HL-60/S4 treated with retinoic acid at 250 ng/mL for 4 days and 3 days (cell line): Measurements from ENCODE around the gene INVS.
"Not testable (repeated sequence)": the region's sequence is repeated elsewhere in the genome, so short reads cannot be mapped to it uniquely, and the experiment has no call there.

ENCODE experiments used
- in situ Hi-C: fragments of 300-500 bp; cut with MboI; formaldehyde crosslinking; loops from 2 replicates; pipeline ENCODE4 v1.7.0; 2022; ENCODE audit warnings: low sequenced_read_pairs

INVS gene, protein sequence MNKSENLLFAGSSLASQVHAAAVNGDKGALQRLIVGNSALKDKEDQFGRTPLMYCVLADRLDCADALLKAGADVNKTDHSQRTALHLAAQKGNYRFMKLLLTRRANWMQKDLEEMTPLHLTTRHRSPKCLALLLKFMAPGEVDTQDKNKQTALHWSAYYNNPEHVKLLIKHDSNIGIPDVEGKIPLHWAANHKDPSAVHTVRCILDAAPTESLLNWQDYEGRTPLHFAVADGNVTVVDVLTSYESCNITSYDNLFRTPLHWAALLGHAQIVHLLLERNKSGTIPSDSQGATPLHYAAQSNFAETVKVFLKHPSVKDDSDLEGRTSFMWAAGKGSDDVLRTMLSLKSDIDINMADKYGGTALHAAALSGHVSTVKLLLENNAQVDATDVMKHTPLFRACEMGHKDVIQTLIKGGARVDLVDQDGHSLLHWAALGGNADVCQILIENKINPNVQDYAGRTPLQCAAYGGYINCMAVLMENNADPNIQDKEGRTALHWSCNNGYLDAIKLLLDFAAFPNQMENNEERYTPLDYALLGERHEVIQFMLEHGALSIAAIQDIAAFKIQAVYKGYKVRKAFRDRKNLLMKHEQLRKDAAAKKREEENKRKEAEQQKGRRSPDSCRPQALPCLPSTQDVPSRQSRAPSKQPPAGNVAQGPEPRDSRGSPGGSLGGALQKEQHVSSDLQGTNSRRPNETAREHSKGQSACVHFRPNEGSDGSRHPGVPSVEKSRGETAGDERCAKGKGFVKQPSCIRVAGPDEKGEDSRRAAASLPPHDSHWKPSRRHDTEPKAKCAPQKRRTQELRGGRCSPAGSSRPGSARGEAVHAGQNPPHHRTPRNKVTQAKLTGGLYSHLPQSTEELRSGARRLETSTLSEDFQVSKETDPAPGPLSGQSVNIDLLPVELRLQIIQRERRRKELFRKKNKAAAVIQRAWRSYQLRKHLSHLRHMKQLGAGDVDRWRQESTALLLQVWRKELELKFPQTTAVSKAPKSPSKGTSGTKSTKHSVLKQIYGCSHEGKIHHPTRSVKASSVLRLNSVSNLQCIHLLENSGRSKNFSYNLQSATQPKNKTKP

DNA sequence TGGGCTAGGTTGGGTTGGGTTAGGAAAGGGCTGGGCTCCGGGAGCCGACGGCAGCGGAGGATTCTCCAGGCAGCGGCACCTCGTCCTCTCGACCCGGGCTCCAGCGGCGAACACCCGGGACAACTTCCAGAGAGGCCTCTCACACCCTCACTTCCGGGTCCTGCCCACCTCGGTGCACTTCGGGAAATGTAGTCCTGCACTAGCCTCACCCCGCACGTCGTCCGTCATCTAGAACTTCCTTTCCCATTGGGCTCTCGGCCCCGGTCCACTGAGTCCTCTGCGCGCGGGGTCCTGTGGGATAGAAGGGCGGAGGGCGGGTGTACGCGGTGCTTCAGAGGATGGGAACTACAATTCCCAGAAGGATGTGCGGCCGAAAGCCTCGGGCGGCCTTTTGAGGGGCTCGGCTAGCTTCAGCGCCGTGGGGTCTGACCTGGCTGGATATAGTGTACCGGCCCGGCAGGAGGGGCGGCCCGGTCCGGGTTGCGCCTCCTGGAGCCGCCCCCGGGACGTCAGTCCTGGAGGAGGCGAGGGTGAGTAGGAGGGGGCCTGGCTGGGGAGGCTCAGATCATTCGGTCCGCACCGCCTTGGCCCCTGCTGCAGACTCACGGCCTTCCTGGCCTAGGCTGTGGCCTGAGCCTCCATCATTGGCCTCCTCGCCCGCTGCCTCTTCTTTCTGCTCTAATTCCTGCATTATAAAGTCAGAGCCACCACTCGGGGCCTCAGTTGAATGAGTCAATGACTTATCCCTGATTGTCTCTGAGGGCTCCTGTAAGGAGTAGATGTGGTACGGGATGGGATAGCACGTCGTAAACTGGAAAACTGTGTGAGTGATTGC lies at the start of gene INVS, which contains the start of gene ERP44:
INVS (plus strand) TSS at position 357 of the 835 bp plus-strand sequence. CDS start 5,279 bp downstream, outside the sequence.
ERP44 (minus strand) TSS at position 114 of the 835 bp plus-strand sequence. CDS start 160 bp downstream, outside the sequence.
- in situ Hi-C loops, result no loop called here

DNA sequence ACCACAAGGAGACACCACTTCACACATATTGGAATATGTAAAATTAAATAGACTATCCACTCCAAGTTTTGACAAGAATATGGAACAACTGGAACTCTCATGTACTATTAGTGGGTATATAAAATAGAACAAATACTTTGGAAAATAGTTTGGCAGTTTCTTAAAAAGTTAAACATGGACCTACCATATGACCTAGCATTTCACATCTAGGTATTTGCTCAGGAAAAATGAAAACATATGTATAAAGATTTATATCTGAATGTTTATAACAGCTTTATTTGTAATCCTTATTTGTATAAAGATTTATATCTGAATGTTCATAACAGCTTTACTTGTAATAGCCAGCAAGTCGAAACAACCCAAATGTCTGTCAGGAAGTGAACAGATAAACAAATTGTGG lies 49.5 kb upstream of the INVS start:
- in situ Hi-C loops, result no loop called here

DNA sequence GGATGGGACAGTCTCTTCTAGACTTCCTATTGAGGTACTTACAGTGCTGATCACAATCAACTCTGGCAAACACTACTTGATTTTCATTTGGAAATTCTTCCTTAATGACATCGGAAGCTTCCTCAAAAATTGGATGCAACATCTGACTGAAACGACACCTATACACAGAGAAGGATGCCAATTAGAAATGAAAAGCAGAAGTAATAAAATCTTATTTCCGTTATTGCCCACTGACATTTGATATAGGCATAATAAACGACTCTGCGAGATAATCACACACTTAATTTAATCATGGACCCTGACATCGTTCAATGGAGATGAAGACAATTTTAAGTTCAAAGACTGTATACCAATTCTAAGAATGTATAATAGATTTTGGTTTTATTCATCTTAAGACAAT lies 46.7 kb upstream of the INVS start:
- in situ Hi-C loops, result no loop called here

DNA sequence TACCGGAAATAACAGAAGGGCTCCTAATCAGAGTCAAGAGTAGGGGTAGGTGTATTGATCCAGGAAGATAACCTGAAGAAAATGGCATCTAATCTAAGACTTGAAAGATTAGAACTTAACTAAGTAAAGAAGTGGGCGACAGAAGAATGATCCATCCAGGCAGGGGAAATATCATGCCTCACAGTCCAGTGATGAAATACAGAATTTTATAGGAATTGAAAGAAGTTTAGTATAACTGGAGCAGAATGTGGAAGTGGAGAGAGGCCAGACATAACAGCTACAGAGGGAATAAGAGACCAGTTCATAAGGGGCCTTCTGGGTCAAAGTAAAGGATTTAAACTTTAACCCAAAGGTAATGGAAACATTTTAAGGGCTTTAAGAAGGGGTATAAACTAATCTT lies 42.5 kb upstream of the INVS start:
- in situ Hi-C loops, result no loop called here

DNA sequence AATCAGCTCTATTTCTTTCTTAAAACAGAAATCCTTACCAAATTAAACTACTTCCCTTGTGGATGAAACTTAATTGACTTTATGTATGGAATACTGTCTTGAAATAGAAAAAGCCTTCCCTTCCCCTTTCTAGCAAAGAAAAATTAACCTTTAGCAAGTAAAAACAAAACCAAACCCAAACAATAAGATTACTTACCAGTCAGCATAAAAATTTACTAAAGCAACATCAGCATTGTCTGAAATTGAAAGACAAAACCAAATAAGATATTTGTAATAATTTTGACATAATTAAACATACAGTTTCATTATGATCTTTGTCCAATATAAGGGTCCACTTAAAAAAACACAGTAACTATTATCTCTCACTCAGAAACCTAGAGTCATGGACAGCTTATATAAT lies 41.4 kb upstream of the INVS start:
- in situ Hi-C loops, result no loop called here

DNA sequence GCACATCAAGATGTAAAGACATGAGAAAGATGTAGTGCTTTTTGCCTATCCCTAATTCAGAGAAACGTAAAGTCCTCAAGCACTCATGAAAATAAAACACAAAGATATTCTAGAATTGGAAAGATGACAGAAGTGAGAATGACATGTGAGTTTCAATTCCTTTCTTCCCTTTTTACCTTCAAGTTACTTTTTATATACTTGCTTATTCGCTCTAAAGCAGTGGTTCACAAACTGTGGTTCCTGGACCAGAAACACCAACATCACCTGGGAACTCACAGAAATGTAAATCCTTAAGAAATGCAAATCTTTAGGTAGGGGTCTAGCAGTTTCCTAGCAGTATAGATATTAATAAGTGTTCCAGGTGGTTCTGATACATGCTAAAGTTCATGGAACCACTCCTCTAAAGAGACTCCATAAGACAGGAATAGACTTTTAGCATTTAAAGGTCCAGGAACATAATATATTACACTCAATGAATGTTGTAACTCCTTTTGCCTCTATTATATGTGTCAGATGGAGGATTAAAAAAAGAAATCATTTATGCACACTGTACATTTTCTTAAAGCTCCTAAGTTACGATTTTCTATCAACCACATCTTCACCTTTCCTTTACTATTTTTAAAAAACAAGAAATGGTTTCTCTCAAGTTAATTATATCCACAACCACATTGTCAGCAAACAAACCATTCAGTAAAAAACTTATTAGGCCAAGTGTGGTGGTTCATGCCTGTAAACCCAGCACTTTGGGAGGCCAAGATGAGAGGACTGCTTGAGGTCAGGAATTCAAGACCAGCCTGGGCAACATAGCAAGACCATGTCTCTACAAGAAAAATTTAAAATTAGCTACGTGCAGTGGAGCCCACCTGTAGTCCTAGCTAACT lies 40.1 kb upstream of the INVS start:
- in situ Hi-C loops, result no loop called here

DNA sequence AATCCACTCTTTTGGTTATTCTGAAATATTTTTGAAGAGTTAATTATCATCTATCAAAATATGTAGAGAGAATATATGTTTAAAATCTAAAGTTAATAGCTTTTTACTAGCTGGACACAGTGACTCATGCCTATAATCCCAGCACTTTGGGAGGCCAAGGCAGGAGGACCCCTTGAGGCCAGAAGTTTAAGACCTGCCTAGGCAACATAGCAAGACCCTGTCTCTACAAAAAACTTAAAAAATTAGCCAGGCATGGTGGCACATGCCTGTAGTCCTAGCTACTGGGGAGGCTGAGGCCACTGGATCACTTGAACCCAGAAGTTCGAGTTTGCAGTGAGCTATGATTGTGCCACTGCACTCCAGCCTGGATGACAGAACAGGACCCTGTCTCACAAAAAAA lies 36.4 kb upstream of the INVS start:
- in situ Hi-C loops, result not testable (repeated sequence)

DNA sequence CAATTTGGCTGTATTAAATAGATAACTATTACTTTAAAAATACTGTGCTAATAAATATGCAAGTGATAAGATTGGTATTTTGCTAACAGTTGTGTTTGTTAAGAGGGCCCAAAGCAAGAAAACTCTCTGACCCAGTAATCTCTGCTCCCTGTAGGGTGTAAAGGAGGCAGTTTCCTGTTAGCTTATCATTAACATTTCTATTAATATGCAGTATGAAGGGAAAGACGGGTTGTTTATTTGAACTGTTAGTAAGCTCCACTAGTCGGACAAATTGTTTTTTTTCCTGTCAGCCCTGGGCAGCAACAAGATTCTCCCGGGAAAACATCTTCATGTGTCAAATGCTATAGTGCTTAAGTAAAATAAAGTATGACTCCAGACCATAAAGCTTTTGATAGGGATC lies 35.9 kb upstream of the INVS start:
- in situ Hi-C loops, result no loop called here

DNA sequence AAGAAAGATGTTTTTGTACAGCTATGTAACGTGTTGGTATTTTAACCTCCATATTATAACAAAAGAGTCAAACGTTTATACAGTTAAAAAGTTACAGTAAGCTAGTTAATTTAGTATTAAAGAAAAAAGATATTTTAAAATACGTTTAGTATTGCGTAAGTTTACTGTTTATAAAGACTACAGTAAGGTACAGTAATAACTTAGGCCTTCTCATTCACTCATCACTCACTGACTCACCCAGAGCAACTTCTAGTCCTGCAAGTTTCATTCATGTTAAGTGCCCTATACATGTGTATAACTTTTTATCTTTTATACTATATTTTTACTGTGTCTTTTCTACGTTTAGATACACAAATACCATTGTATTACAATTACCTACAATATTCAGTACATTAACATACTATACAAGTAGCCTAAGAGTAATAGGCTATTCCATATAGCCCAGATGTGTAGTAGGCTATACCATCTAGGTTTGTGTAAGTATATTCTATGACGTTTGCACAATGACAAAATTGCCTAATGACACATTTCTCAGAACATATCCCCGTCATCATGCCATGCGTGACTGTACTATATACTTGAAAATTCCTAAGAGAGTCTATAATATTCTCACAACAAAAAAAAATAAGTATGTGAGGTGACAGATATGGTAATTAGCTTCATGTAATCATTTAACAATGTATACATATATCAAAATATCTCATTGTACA lies 34.0 kb upstream of the INVS start:
- in situ Hi-C loops, result no loop called here

DNA sequence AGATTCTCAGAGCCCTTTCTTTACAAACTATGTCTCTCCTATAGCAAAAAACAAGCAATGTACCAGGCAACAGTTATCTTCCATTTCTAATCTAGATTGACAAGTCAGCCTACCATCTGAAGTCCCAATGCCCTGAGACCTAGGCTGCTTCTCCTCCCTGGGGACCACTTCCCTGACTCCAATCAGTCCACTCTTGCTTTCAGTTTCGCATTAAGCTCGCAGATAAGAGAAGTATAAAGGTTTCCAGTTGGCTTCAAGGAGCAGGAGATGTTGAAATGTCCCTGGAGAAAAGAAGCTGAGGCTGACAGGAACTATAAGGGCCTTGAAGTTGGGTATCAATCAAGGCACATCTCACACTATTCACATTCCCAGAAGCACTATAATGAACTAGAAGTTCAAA lies 32.5 kb upstream of the INVS start:
- in situ Hi-C loops, result no loop called here

DNA sequence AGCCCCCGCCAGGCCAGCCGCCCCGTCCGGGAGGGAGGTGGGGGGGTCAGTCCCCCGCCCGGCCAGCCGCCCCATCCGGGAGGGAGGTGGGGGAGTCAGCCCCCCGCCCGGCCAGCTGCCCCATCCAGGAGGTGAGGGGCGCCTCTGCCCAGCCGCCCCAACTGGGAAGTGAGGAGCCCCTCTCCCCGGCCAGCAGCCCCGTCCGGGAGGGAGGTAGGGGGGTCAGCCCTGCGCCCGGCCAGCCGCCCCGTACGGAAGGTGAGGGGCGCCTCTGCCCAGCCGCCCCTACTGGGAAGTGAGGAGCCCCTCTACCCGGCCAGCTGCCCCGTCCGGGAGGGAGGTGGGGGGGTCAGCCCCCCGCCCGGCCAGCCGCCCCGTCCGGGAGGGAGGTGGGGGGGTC lies 31.1 kb upstream of the INVS start:
- in situ Hi-C loops, result not testable (repeated sequence)

DNA sequence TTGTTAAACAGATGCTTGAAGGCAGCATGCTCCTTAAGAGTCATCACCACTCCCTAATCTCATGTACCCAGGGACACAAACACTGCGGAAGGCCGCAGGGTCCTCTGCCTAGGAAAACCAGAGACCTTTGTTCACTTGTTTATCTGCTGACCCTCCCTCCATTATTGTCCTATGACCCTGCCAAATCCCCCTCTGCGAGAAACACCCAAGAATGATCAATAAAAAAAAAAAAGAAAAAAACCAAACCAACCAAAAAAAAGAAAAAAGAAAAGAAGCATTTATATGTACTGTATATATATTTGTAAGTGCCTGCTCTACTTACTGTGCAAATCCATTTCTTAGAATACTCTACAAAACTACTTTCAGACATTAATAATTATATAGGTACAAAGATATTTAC lies 30.0 kb upstream of the INVS start:
- in situ Hi-C loops, result not testable (repeated sequence)

DNA sequence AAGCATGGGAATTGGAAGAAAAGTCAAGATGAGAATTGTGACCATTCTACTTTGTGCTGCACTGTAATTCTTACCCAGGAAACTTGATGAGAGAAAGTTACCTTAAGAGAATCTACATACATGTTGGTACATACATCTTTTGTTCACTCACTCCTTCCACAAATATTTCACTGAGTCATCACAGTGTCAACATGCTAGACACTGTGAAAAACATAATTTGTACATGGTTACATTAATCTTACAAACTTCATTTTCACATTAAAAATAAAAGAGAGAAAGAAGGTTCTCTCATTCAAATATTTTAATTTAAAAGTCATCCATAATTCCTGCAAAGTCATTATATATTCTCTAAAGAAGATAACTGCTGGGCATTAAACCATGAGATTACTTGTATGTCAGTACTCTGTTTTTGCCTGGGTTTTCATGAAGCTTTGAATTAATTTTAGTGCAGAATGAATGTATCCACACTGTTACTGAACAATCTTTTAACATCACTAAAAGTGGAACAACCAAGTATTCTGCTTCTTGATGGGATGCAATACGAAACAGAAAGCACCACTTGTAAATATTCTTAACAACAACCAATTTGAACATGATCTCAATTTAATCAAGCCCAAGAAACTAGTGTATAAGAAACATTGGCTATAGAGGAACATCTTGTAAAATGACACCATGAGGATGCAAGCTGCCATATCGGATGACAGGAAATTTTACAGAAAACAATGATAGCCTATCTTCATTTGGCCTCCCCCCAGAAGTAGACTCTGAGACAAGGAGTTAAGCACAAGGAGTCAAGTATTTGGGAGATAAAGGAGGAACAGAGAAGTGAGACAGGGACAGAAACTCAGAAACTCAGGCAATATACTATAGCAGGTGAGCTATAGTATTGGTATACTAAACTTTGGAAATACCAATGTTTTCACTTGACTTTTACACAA lies 28.7 kb upstream of the INVS start:
- in situ Hi-C loops, result no loop called here

DNA sequence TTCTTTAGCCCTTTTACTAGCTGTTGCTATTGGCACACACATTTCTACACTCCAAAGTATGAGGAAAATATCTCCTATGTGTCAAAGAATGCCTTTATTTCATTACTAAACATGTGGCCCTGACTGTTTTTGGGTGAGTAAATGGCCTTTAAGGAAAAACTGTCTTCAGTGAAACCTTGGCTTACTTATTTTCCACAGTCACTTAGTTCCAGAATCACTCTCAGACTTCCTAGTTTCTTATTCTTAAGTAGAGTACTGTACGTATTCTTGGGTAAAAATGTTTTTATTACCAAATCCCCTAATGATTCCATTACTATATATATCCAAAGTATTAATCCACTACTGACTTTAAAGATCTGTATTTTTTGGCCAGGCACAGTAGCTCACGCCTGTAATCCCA lies 27.8 kb upstream of the INVS start:
- in situ Hi-C loops, result no loop called here

DNA sequence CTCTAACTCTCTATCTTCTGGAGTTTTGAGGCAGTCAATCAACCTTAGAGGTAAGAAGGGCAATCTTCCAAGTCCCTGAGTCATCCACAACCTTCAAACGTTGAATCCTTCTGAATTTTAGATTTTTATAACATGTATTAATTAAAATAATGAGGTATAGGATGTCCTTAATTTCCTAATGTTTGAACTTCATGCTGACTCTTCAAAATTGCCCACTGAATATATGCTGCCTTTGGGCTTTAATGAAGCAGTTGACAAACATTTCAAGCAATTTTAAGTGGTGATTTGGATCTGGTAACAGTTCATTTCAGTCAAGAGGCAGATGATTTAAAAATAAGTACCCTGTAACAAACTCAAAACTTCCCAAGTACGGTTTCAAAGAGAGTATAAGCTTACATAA lies 26.2 kb upstream of the INVS start:
- in situ Hi-C loops, result no loop called here

DNA sequence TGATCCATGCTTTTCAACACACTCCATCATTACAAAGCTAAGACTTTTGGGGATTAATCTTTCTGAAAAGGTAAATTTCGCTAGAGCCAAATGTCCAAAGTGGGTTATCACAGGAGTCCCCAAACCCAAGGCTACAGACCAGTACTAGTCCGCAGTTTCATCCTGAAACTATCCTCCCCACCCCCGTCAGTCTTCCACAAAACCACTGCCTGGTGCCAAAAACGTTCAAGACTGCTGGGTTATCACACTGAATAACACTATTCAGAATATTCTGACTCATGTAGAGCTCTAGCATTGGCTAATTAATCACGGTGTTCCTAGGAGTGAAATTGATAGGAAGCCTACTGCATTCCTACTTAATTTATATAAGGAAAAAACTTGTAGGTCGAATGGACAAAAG lies 24.9 kb upstream of the INVS start:
- in situ Hi-C loops, result no loop called here

DNA sequence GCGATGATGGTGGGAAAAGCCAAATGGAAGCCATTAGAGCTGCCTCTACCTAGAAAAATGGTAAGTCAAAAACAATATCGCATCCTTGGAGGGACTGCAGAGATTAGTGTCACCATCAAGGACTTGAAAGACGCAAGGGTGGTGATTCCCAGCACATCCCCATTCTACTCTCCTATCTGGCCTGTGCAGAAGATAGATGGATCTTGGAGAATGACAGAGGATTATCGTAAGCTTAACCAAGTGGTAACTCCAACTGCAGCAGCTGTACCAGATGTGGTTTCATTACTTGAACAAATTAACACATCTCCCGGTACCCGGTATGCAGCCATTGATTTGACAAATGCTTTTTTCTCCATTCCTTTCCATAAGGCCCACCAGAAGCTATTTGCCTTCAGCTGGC lies 24.1 kb upstream of the INVS start:
- in situ Hi-C loops, result no loop called here

DNA sequence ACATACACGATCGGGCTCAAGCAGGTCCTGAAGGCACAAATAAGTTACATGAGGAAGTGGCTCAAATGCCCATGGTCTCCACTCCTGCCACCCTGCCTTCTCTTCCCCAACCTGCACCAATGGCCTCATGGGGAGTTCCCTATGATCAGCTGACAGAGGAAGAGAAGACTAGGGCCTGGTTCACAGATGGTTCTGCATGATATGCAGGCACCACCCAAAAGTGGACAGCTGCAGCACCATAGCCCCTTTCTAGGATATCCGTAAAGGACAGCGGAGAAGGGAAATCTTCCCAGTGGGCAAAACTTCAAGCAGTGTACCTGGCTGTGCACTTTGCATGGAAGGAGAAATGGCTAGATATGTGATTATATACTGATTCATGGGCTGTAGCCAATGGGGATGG lies 22.8 kb upstream of the INVS start:
- in situ Hi-C loops, result not testable (repeated sequence)
